ENCODE results near the gene TSPOAP1. TPM values are rescaled to one million over a fixed set of nuclear protein-coding genes. Genes with fewer than 3 reads are reported as not detected.

The TSPOAP1 gene
- polyA plus RNA-seq, 1 of the 3 experiments (the other 2 are of a cell fraction), result 0.79 TPM

DNA sequence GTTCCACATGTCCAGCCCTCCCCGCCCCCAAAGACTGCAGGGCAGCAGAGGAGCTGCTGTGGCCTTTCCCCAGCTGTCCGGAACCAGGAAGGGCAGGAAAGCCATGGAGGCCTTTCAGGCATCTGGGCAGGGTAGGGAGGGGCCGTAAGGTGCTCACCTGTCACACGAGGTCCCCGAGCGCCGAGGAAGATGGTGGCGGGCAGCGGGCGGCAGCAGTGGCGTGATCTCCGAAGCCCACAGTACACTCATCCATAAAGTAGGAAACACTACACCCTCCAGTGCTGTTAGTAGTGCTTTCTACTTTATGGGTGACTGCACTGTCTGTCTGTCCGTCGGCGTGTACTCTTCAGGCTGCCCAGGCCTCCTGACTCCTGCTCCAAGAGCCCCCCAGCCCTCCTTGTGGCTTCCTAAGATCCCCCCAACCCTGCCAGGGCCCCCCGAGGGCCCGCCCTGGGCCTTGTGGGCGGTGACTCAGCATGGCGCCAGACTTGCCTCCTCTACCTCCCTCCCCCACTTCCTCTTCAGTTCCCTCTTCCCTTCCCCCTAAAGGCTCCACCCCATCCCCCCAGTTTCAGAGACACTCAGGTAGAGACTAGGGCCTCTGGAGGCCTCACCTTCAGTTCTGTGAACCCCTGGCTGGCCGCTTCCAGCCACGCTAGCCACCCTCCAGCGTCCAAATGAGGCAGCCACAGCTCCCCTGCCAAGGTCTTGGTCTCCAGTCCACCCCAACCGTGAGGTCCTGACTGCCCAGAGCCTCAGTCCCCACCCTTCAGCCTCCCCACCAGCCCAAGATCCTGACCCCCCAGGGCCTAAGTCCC, 2.6 kb upstream of the TSPOAP1 start:
- no peak overlapping the region for H2AFZ ChIP-seq (ENCODE audit: low read depth)
- ChIA-PET POLR2A (interaction anchor here (0.8 kb wide), 1 partner anchor 21 kb away, joined by 5 read pairs; the partner anchor contains the start of gene SUPT4H1), CTCF (interaction anchor here (0.6 to 1.6 kb wide), 3 partner anchors 15 to 1633 kb away, joined by 3 to 4 read pairs (median 3); partner anchors contain the start of gene RNFT1)
- 84% methylated on average over 22 of the region's 23 CpGs for WGBS (ENCODE audit: low lambda C conversion rate)
- H4K20me1 ChIP-seq (ENCODE audit: insufficient read depth), result no peaks in the 10 kb centered on the region
- no peaks in the 10 kb centered on the region for H3K79me2 ChIP-seq (ENCODE audit: insufficient read depth)
- H3F3A ChIP-seq (replicated peaks; ENCODE audit: insufficient read depth), result no peaks in the 10 kb centered on the region
- no peak overlapping the region for H3K4me3 ChIP-seq (ENCODE audit: low read depth in 2 of 2, low read length in 1 of 2)
- no peaks in the 10 kb centered on the region for H3K36me3 ChIP-seq (replicated peaks in 1 of 2; ENCODE audit: control insufficient read depth in 1 of 2, insufficient read depth in 2 of 2, low read length in 1 of 2)
- H3K27me3 ChIP-seq (ENCODE audit: insufficient read depth), result no peaks in the 10 kb centered on the region
- H3K9me2 ChIP-seq, result no peaks in the 10 kb centered on the region
- no peak overlapping the region for H3K4me2 ChIP-seq
- peaks cover 0 to 33% of the 10 kb centered on the region in 2 experiments; a peak in 1 of 4 replicates for H3K4me1 ChIP-seq (ENCODE audit: control insufficient read depth in 1 of 2, insufficient read depth in 2 of 2, low read depth in 1 of 2, low read length in 1 of 2)
- TF ChIP-seq TEAD4 (IDR thresholded peaks at IDR 0.05; ENCODE audit: borderline replicate concordance, insufficient read depth), result no peak
- TF ChIP-seq, protein P1, sequence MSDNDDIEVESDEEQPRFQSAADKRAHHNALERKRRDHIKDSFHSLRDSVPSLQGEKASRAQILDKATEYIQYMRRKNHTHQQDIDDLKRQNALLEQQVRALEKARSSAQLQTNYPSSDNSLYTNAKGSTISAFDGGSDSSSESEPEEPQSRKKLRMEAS (IDR thresholded peaks at IDR 0.05; ENCODE audit: low read depth), result no peak
- no peak for TF ChIP-seq RCOR1 (IDR thresholded peaks at IDR 0.05; ENCODE audit: low read length)
- TF ChIP-seq GABPA (IDR thresholded peaks at IDR 0.05; ENCODE audit: low read depth), result no peak
- no peak for TF ChIP-seq FOSL2 (IDR thresholded peaks at IDR 0.05; ENCODE audit: borderline replicate concordance, low read depth)
- TF ChIP-seq YY1 (IDR thresholded peaks at IDR 0.05; ENCODE audit: low read depth), result no peak
- no peak for TF ChIP-seq RAD21 (IDR thresholded peaks at IDR 0.05; ENCODE audit: low read length)
- no peak for TF ChIP-seq MEF2A (IDR thresholded peaks at IDR 0.05; ENCODE audit: borderline replicate concordance, low read depth)
- no peak for TF ChIP-seq POLR2AphosphoS5 (IDR thresholded peaks at IDR 0.05; ENCODE audit: low read depth, low read length)
- TF ChIP-seq NRF1 (IDR thresholded peaks at IDR 0.05; ENCODE audit: low read depth, low read length), result no peak
- TF ChIP-seq TCF12 (IDR thresholded peaks at IDR 0.05), result no peak
- no peak overlapping the region for H3K27ac ChIP-seq (ENCODE audit: low read depth in 2 of 2, low read length in 1 of 2)
- DNase-seq, result peak; percentile 20
- no peaks in the 10 kb centered on the region for H3K9me3 ChIP-seq
- H3K9ac ChIP-seq, result no peak overlapping the region

DNA sequence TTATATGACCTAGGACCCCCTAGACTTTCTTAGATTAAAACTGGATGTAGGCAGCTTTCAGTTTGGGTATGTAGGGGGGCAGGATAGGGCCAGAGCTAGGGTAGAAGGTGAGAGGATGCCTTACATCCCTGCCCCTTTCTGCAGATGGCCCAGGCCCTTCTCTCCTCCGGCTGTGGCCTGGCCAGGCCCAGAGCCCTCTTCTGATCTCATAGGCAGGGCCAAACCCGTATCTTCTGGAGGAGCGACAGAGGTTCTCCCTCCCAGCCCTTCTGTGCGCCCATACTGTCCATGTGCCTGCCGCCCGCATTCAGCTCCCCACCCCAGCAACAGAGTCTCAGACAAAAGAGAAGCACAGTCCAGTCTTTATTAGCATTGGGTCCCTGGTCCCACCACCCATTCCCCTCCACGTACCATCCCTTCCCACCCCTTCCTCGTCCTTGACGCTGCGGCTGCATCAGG, 2.0 kb upstream of the TSPOAP1 start:
- CTCF ChIA-PET, result interaction anchor here (0.6 to 0.7 kb wide), 2 partner anchors 27 to 1634 kb away, joined by 3 read pairs; partner anchors contain the start of gene RNFT1
- Histone ChIP-seq H3K27ac (ENCODE audit: low read depth in 2 of 2, low read length in 1 of 2) (no peak overlapping the region), H2AFZ (ENCODE audit: low read depth) (no peak overlapping the region), H3K79me2 (ENCODE audit: insufficient read depth) (no peaks in the 10 kb centered on the region), H3K4me3 (ENCODE audit: low read depth in 2 of 2, low read length in 1 of 2) (no peak overlapping the region), H4K20me1 (ENCODE audit: insufficient read depth) (no peaks in the 10 kb centered on the region), H3F3A (replicated peaks; ENCODE audit: insufficient read depth) (no peaks in the 10 kb centered on the region), H3K9me2 (no peaks in the 10 kb centered on the region), H3K4me2 (no peak overlapping the region), H3K9ac (no peak overlapping the region), H3K27me3 (ENCODE audit: insufficient read depth) (0 out of 2 replicates have a peak, but pooled peaks cover 1% of the 10 kb centered on the region), H3K36me3 (replicated peaks in 1 of 2; ENCODE audit: control insufficient read depth in 1 of 2, insufficient read depth in 2 of 2, low read length in 1 of 2) (no peaks in the 10 kb centered on the region), H3K9me3 (no peaks in the 10 kb centered on the region), H3K4me1 (ENCODE audit: control insufficient read depth in 1 of 2, insufficient read depth in 2 of 2, low read depth in 1 of 2, low read length in 1 of 2) (peaks cover 0 to 26% of the 10 kb centered on the region in 2 experiments; a peak in 1 of 4 replicates)
- POLR2A ChIA-PET, result interaction anchor here (0.8 kb wide), 1 partner anchor 21 kb away, joined by 5 read pairs; the partner anchor contains the start of gene SUPT4H1
- TF ChIP-seq TAF1 (IDR thresholded peaks at IDR 0.05; ENCODE audit: borderline replicate concordance, low read depth, low read length) (no peak), NFIC (IDR thresholded peaks at IDR 0.05; ENCODE audit: borderline replicate concordance) (no peak), FOXM1 (IDR thresholded peaks at IDR 0.05; ENCODE audit: low read depth) (no peak), NRF1 (IDR thresholded peaks at IDR 0.05; ENCODE audit: low read depth, low read length) (no peak), EP300 (IDR thresholded peaks at IDR 0.05; ENCODE audit: borderline replicate concordance in 1 of 2, low read depth in 1 of 2, low read length in 1 of 2) (no peak), POLR2AphosphoS5 (IDR thresholded peaks at IDR 0.05; ENCODE audit: low read depth, low read length) (no peak), TCF12 (IDR thresholded peaks at IDR 0.05) (no peak), TEAD4 (IDR thresholded peaks at IDR 0.05; ENCODE audit: borderline replicate concordance, insufficient read depth) (no peak), YY1 (IDR thresholded peaks at IDR 0.05; ENCODE audit: low read depth) (no peak), SIN3A (IDR thresholded peaks at IDR 0.05; ENCODE audit: borderline replicate concordance, low read depth, low read length) (no peak), GATA2 (CRISPR knock-in tag; IDR thresholded peaks at IDR 0.05) (no peak), RXRA (IDR thresholded peaks at IDR 0.05; ENCODE audit: borderline replicate concordance, low read depth) (no peak)
- 91% methylated on average over 9 of the region's 10 CpGs for WGBS (ENCODE audit: low lambda C conversion rate)
- peak; percentile 18 for DNase-seq

All from SK-N-SH (cell line).